ENCODE results near the gene GGPS1.
"Not testable (repeated sequence)": the region's sequence is repeated elsewhere in the genome, so short reads cannot be mapped to it uniquely, and the experiment has no call there.

The GGPS1 gene

DNA sequence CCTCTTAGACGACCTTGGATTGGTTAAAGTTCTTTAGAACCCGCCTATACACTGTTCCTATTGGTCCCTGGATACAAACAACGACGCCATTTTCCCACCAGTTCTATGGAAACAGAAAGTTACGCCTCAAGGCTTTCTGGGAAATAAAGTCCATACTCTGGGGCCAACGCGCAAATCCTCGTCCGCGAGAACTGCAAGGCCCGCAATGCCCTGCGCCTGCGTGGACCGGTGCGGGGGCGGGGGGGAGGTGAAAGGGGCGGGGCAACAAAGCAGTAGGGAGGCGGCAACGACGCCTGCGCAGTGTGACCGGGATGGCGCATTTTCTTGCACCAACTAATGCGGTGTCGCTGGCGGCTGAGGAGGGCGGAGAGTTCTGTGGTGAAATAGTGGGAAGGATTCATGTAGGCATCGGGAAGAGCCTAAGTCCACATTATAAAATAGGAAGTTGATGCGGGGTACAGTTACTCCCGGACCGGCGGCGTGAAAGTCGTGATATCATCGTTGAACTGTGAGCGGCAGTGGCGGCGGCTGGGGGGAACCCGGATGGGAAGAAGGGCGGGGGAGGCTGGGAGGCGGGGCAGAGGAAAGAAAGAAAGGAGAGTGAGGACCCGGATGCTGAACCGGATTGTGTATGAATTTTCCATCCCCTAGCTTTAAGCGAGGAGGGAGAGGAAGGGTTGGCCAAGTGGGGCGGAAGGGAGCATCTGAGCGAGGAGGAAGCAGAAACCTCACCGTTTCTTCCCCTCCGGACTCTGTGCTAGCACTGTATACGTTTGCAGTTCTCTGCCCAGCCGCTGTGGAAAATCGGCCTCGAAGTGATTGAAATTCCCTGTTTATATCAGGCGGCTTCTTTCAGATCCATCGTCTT, at the start of gene GGPS1:
TSS of gene GGPS1 (plus strand) at position 300 of the 868 bp plus-strand sequence. CDS start 6,695 bp downstream, outside the sequence.
- DNase-seq, result peak; percentile 100

DNA sequence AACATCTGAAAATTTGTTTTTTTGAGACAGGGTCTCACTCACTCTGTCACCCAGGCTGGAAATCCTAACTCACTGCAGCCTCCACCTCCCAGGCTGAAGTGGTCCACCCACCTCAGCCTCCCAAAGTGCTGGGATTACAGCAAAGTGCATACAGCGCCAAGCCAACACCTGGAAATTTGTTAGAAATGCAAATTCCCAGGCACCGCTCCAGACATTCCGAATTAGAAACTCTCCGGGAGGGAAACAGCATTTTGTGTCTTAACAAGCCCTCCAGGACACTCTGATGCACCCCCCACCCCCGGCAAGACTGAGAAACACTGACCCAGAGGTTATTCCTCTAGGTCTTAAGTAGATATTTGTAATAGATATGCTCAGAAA, 49.5 kb upstream of the GGPS1 start:
- DNase-seq, result no peak

DNA sequence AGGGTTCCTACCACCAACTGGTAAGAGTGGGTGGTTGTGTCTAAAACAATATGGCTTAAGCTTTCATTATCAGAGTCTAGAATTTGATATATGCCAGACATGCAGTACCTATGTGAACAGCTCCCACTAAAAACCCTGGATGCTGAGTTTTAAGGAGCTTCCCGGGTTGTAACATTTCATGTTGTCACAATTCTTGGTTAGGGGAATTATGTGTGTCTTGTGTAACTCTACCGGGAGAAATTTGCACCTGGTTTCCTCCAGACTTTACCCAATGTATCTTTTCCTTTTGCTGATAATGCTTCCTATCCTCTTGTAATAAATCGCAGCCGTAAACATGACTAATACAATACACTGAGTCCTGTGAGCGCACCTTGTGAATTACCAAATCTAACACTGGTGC, 48.7 kb upstream of the GGPS1 start:
- DNase-seq, result no peak

DNA sequence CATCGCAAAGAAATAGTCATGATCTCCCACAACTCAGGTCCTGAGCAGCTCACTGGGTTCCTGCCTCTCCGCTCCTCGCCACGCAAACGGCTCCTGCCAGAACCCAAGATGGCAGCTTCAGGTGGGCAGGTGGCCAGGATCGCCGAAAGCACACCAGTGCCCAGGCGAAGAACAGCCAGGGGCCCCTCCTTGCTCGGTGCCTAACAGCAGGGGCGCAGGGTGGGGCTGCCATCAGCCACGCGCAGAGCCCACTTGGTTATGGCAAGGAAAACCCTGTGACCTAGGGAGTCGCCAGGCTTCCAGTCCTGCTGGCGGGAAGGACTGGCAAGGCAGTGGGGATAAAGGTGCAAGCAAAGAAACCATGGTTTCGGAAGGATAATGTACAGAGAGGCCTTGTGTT, 47.9 kb upstream of the GGPS1 start:
- DNase-seq, result no peak

DNA sequence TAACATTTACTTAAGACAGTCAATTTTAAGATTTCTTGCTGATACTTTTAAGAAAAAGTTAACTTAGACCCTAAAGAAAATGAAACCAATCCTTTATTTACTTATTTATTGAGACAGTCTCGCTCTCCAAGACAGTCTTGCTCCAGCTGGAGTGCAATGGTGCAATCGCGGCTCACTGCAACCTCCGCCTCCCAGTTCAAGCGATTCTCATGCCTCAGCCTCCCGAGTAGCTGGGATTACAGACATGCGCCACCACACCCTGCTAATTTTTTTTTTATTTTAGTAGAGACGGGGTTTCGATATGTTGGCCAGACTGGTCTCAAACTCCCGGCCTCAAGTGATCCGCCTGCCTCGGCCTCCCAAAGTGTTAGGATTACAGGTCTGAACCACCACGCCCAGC, 44.7 kb upstream of the GGPS1 start:
- not testable (repeated sequence) for DNase-seq

DNA sequence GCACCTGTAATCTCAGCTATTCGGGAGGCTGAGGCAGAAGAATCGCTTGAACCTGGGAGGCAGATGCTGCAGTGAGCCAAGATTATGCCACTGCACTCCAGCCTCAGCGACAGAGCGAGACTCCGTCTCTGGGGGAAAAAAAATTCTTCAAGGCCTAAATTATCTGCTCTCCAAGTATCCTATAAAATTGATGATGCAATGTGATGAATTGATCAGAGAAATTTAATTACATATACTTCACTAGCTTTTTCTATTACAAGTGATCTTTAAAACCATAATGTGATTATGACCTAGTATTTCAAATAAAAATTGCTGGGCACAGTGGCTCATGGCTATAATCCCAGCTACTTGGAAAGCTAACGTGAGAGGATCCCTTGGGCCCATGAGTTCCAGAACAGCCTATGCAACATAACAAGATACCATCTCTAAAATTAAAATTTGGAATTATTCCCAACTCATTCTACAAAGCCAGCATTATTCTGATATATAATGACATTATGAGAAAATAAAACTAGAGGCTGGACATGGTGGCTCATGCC, 44.1 kb upstream of the GGPS1 start:
- no peak for DNase-seq

DNA sequence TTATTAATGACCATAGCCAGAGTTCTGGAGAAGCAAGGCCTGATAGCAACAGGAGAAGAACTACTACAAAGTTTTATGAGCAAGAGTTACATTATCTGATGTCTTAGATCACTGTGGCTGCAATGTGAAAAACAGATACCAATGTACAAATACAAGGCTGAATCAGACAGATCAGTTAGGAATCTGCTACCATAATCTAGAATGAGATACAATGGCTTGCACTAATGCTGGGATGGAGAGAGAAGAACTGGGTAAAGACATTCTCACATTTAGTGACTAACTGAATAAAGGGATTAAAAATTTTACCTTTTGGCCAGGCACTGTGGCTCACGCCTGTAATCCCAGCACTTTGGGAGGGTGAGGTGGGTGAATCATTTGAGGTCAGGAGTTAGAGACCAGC, 41.7 kb upstream of the GGPS1 start:
- no peak for DNase-seq

DNA sequence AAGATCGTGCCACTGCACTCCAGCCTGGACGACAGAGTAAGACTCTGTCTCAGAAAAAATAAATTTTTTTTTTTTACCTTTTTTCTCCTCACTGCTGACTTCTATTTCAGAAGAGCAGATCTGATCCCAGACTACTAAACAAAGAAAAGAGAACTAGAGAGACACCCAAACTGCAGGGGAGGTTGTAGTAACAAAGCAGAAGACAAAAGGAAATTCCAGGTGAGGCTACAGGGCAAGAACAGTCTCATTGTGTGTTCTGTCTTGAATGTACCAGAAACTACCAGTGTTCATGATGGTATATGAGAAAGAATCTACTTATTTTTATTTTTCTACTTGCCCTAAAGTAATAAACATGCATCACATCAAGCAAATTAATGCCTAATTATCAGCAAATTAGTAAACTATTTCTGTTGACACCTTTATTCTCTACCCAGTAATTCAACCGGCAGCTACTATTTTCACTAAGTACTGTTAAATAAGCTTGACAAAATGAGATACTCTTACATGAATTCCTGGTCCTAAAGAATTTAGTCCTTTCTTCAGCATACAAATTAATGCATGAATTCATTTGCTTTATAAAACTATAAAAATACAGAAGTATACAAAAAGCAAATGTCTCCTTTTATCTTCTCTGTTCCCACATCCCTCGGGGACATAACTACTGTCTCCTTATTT, 41.0 kb upstream of the GGPS1 start:
- DNase-seq, result no peak

DNA sequence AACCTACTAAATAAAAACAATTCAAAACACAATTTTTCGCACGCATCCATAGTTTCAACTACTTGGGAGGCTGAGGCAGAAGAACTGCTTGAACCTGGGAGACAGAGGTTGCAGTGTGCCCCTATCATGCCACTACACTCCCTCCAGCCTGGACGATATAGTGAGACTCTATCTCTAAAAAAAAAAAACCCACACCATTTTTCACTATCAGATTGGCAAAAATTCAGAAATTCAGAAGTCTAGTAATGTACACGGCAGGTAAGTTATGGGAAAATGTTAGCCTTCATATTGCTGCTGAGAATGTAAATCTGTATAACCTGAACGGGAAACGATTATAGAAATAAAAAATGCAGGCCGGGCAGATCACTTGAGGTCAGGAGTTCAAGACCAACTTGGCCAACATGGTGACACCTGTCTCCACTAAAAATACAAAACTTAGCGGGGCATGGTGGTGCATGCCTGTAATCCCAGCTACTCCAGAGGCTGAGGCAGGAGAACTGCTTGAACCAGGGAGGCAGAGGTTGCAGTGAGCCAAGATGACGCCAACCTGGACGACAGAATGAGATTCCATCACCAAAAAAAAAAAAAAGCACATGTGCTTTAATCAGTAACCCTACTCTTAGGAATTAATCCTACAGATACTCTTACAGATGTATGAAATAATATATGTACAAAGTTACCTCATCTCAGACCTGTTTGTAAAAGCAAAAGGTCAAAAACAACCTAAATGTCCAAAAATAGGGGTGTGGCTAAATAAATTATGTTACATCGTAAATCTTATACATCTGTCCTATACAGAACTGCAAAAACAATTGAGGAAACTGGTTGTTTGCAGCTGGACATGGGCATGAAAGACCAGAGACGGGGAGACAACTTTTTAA, 38.3 kb upstream of the GGPS1 start:
- no peak for DNase-seq

DNA sequence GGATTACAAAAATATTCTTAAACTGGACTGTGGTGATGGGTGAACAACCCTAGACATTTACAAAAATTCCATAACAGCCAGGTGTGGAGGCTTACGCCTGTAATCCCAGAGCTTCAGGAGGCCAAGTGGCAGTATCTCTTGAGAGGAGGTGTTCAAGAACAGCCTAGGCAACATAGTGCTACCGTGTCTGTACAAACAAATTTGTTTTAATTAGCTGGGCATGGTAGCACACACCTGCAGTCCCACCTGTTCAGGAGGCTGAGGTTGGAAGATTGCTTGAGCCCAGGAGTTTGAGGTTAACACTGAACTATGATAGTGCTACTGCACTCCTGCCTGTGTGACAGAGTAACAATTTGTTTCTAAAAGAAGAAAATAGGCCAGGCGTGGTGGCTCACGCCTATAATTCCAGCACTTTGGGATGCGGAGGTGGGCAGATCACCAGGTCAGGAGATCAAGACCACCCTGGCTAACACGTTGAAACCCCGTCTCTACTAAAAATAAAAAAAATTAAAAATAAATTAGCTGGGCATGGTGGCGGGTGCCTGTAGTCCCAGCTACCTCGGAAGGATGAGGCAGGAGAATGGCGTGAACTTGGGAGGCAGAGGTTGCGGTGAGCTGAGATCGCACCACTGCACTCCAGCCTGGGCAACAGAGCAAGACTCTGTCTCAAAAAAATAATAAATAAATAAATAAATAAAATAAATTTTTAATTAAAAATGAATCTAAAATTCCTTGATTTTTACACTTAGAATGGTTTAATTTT, 37.4 kb upstream of the GGPS1 start:
- no peak for DNase-seq

DNA sequence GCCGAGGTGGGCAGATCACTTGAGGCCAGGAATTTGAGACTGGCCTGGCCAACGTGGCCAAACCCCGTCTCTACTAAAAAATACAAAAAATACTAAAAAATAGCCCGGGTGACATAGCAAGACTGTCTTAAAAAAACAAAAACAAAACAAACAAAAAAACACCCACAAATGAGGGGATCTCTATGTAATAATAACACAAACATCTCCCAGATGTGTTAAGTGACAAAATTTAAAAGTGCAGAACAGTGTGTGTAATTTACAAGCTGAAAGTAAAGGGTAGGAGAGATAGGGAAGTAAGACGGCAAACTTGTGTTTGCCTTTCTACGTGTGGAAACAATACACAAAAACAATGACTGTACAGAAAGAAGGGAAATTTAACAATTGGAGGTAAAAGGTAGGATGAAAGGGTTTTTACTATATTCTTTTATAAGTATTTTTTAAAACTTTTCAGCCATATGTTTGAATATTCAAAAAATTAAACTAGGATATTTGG, 36.7 kb upstream of the GGPS1 start:
- DNase-seq, result peak; percentile 33

DNA sequence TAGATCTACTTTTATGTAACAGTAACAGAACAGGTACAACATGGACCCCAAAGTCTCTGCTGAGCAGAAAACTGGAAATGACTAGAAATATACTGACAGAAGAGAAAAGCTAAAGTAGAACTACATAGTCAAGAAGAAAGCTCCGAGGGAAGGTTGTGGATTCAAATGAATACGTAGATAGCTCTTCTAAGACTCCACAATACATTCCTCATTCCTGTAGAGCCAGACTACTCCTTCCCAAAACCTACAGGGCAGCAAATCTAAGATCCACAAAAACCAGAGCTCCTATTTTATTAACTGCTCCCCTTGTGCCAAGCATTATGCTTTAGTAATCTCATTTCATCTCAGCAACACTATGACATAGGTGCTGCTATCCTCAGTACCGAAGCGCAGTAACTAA, 35.6 kb upstream of the GGPS1 start:
- DNase-seq, result no peak

DNA sequence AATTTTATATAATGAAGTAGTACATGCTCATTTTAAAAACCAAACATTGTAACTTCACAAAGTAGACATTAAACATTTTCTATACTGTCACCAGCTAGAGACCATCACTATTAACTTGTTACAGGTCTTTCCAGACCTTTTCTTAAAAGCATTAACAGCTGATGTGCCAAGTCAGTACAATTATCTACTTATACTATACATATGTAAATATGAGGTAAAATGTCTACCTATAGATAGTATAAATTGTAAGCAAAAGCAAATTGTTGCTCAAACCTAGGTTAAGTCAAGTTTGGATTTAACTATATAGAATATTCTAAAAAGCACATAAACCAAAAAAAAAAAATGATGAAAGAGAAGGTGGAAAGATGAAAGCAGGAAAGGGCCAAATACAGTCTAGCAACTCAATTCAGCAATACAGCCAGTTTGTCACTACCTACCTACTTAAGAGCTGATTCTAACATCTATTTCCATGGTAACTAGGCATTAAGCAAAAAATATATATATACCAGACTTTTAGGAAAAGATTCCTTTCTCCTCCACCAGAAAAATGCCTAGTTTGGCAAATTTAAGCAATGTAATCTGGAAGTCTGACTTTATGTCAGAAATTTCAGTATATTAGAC, 34.9 kb upstream of the GGPS1 start:
- no peak for DNase-seq

DNA sequence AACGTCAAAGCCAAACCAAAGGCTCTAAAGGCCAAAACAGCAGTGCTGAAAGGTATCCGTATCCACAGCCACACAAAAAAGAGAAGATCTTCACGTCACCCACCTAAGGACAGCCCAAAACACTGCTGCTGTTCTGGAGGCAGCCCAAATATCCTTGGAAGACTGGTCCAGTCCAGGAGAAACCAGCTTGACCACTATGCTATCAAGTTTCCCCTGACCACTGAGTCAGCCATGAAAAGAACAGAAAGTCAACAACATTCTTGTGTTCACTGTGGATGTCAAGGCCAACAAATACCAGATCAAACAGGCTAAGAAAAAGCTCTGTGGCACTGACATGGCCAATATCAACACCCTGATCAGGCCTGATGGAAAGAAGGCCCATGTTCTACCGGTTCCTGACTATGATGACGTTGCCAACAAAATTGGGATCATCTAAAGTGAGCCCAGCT, 32.4 kb upstream of the GGPS1 start:
- DNase-seq, result no peak

DNA sequence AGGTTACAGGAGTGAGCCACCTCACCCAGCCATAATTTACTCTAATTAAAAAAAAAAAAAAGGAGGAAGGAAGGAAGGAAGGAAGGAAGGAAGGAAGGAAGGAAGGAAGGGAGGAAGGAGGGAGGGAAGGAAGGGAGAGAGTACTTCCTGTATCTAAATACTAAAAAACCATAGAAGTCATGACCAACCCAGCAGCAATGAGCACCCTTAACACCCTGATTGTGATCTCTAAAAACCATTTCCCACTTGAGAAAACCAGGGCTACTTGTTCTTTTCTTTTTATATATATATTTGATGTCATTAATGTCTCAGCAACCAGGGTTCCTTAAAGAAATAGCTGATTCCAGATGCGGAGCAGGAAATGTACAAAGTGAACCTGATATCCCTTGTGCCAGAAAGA, 31.6 kb upstream of the GGPS1 start:
- no peak for DNase-seq

DNA sequence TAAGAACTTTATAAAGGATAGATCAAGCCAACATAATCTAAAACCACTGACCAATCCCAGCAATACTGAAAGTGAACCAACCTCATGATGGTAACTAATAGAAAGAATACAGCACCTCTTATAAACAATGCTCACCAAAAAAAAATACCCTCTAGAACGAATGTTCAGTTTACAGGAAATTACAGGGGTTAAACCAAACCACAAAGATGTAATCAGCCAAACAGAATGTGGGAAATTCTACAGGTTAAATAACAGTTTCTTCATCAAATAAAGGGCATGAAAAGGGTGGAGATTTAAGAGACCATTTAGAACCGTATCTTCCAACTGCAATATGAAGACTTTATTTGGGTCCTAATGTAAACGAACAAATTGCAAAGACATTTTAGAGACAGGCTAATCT, 30.8 kb upstream of the GGPS1 start:
- DNase-seq, result no peak

DNA sequence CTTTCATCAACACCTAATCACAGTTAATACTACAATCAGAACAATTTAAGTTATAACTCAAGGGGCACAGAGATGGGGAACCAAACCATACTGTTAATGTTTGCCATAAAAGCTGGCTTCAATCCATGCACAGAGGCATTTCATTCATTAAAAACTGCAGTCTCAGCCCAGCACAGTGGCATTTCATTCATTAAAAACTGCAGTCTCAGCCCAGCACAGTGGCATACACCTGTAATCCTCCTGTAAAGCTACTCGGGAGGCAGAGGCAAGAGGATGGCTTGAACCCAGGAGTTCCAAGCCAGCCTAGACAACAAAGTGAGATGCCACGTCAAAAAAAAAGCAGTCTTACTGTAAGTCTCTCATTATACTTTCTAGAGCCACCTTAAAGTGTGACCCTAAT, 29.6 kb upstream of the GGPS1 start:
- no peak for DNase-seq

DNA sequence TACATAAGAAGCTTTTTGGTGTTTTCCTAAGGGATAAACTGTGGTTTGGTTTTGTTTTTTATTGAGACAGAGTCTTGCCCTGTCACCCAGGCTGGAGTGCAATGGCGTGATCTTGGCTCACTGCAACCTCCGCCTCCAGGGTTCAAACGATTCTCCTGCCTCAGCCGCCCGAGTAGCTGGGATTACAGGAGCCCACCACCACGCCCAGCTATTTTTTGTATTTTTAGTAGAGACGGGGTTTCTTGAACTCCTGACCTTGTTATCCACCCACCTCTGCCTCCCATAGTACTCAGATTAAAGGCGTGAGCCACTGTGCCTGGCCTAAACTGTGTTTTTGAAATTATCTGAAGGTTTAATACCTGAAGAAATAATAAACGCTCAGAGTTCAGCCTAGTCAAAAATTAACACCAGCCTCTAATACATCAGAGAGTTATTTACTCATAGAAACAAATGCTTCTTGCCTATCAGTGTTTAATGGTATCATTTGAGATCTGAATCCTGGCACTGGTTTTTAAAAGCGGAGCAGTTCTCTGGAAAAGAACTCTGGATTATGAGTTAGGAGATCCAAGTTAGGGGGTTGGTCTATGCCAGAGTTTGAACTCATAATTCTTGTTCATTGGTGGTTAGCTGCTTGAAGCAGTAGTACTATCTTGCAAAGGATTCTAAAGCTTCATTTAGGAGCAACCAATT, 29.1 kb upstream of the GGPS1 start:
- no peak for DNase-seq

DNA sequence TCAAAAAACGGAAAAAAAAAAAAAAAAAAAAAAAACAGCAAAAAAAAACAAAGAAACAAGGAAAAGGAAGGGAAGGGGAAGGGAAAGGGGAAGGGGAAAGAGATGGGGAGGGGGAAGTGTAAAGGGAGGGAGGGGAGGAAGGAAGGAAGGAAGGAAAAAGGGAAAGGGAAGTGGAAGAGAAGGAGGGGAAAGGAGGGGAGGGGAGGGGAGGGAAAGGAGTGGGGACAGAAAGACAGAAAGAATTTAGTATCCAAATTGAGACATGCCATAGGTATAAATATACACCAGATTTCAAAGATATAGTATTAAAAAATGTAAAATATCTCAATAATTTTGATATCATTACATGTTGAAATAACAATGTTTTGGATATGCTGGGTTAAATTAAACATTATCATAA, 26.2 kb upstream of the GGPS1 start:
- no peak for DNase-seq

DNA sequence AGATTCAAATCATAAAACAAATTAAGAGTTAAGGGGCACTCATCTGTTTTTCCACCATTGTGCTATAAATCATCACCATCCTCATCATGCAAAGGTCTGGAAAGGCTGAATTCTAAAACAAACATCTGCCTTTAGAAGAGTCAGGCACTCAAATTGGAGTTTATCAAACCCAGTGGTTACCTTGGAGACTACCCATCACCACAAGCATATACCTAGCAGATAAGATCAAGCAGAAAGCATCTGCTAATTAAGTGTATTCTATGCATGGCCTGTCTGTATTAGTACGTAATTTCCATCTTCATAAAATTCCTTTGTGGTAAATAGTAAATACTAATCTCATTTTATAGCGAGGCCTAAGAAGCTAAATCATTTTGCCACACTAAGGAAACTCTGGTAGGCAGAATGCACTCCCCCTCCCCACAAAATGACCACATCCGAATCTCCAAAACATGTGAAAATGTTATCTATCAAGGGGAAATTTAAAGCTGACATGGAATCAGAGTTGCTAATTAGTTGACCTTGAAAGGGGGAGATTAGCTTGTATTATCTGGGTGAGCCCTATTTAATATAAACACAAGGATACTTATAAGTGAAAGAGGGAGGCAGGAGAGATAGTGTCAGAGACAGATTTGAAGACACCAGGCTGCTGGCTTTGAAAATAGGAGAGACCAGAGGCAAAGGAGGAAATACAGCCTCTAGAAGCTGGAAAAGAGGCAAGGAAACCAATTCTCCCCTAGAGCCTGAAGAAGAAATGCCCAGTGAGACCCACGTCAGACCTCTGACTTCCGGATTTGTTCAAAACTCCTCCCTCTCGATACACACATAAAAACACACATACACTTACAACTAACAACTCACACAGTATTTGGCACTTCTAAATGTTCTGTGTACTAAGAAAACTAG, 23.6 kb upstream of the GGPS1 start:
- DNase-seq, result peak; percentile 51

Data from inflammatory macrophage treated with lipopolysaccharide for 4 hours (primary cell).